ENCODE measurements around the gene SAMD11.
A peak's percentile ranks its signal among the peaks of the same experiment; 100 is the strongest.

Gene SAMD11

GRCh38 chr1:936348-937264, 12.9 kb downstream of the SAMD11 start:
- peaks cover 28 to 65% of the 10 kb centered on the region in 2 donors for H3K27me3 ChIP-seq (ENCODE audit: control insufficient read depth in 1 of 2, insufficient read depth in 2 of 2, low read length in 2 of 2)
- H3K4me3 ChIP-seq (ENCODE audit: low read length in 2 of 2), result no peak overlapping the region

DNA sequence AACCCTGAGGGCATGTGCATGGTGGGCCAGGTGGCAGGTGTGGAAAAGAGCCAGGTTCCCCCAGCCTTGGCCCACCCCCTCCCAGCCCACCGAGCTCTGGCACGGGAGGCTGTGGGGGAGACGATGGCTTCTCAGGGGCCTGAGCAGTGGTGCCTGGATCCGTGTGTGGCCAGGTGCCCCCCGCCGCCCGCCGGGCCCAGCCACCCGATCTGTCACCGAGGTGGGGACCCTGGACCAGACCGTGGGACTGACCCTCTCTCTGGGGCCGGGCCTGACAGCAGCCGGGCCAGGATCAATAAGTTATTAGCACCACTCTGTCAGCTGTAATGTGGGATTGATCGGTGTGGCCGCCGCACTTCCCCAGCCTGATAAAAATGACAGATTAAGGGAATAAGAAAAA, 13.8 kb downstream of the SAMD11 start:
- Histone ChIP-seq H3K9ac (ENCODE audit: low read length in 2 of 2) (no peak overlapping the region), H3K27ac (ENCODE audit: low read length) (no peak overlapping the region), H3K36me3 (ENCODE audit: control insufficient read depth in 2 of 2, insufficient read depth in 2 of 2, low read length in 2 of 2) (no peaks in the 10 kb centered on the region), H3K4me3 (ENCODE audit: low read length in 2 of 2) (no peak overlapping the region), H3K27me3 (ENCODE audit: control insufficient read depth in 1 of 2, insufficient read depth in 2 of 2, low read length in 2 of 2) (peaks cover 27 to 73% of the 10 kb centered on the region in 2 donors), H3K4me1 (ENCODE audit: control insufficient read depth, insufficient read depth, low read length) (peaks cover 43% of the 10 kb centered on the region), H3K9me3 (ENCODE audit: control insufficient read depth in 2 of 2, low read length in 2 of 2) (no peaks in the 10 kb centered on the region)

More at GRCh38 chr1:936348-937264, 12.9 kb downstream of the SAMD11 start:
- no peak overlapping the region for H3K27ac ChIP-seq (ENCODE audit: low read length)
- peaks cover 37% of the 10 kb centered on the region for H3K4me1 ChIP-seq (ENCODE audit: control insufficient read depth, insufficient read depth, low read length)
- no peaks in the 10 kb centered on the region for H3K36me3 ChIP-seq (ENCODE audit: control insufficient read depth in 2 of 2, insufficient read depth in 2 of 2, low read length in 2 of 2)
- H3K9ac ChIP-seq (ENCODE audit: low read length in 2 of 2), result no peak overlapping the region
- H3K9me3 ChIP-seq (ENCODE audit: control insufficient read depth in 2 of 2, low read length in 2 of 2), result no peaks in the 10 kb centered on the region

- Histone ChIP-seq H3K27ac (ENCODE audit: low read length) (no peak overlapping the region), H3K4me3 (ENCODE audit: low read length in 2 of 2) (no peak overlapping the region), H3K36me3 (ENCODE audit: control insufficient read depth in 2 of 2, insufficient read depth in 2 of 2, low read length in 2 of 2) (no peaks in the 10 kb centered on the region), H3K27me3 (ENCODE audit: control insufficient read depth in 1 of 2, insufficient read depth in 2 of 2, low read length in 2 of 2) (peaks cover 30 to 75% of the 10 kb centered on the region in 2 donors), H3K4me1 (ENCODE audit: control insufficient read depth, insufficient read depth, low read length) (peaks cover 50% of the 10 kb centered on the region), H3K9ac (ENCODE audit: low read length in 2 of 2) (no peak overlapping the region), H3K9me3 (ENCODE audit: control insufficient read depth in 2 of 2, low read length in 2 of 2) (no peaks in the 10 kb centered on the region)
Observed at GRCh38 chr1:938088-938683, 14.5 kb downstream of the SAMD11 start.

GRCh38 chr1:938711-939489, 15.2 kb downstream of the SAMD11 start:
- Histone ChIP-seq H3K9me3 (ENCODE audit: control insufficient read depth in 2 of 2, low read length in 2 of 2) (no peaks in the 10 kb centered on the region), H3K27ac (ENCODE audit: low read length) (no peak overlapping the region), H3K4me1 (ENCODE audit: control insufficient read depth, insufficient read depth, low read length) (peaks cover 56% of the 10 kb centered on the region), H3K27me3 (ENCODE audit: control insufficient read depth in 1 of 2, insufficient read depth in 2 of 2, low read length in 2 of 2) (peaks cover 30 to 73% of the 10 kb centered on the region in 2 donors), H3K4me3 (ENCODE audit: low read length in 2 of 2) (no peak overlapping the region), H3K36me3 (ENCODE audit: control insufficient read depth in 2 of 2, insufficient read depth in 2 of 2, low read length in 2 of 2) (no peaks in the 10 kb centered on the region), H3K9ac (ENCODE audit: low read length in 2 of 2) (no peak overlapping the region)

DNA sequence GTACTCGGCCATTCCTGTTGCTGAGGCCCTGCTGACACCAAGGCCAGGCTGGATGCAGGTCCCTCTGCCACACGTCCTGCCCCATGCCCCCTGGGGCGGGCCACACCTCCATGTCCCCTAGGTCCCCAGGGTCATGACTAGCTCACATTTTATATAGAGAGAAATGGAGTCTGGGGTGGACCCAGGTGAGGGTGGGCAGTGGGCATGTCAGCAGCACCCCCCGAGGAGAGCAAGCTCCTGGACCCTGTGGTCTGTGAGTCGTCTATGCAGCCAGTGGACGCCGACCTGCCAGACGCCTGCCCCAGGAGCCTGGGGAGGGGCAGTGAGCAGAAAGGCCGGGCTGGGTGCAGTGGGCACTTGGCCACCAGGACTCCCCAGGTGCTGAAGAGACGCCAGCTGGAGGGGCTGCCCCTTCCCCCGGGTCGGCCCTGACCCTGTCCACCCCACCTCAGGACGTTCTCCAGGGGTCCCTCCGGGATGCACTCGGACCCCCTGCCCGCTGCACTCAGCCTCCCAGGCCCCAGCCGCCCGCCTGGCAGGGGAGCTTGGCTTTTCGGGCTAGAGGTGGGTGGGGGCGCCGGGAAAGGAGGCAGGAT, 15.9 kb downstream of the SAMD11 start:
- Histone ChIP-seq H3K27ac (ENCODE audit: low read length) (no peak overlapping the region), H3K9me3 (ENCODE audit: control insufficient read depth in 2 of 2, low read length in 2 of 2) (no peaks in the 10 kb centered on the region), H3K27me3 (ENCODE audit: control insufficient read depth in 1 of 2, insufficient read depth in 2 of 2, low read length in 2 of 2) (peaks cover 30 to 73% of the 10 kb centered on the region in 2 donors), H3K9ac (ENCODE audit: low read length in 2 of 2) (no peak overlapping the region), H3K36me3 (ENCODE audit: control insufficient read depth in 2 of 2, insufficient read depth in 2 of 2, low read length in 2 of 2) (no peaks in the 10 kb centered on the region), H3K4me1 (ENCODE audit: control insufficient read depth, insufficient read depth, low read length) (peaks cover 56% of the 10 kb centered on the region), H3K4me3 (ENCODE audit: low read length in 2 of 2) (peak overlapping the region; percentile 25 to 65)

DNA sequence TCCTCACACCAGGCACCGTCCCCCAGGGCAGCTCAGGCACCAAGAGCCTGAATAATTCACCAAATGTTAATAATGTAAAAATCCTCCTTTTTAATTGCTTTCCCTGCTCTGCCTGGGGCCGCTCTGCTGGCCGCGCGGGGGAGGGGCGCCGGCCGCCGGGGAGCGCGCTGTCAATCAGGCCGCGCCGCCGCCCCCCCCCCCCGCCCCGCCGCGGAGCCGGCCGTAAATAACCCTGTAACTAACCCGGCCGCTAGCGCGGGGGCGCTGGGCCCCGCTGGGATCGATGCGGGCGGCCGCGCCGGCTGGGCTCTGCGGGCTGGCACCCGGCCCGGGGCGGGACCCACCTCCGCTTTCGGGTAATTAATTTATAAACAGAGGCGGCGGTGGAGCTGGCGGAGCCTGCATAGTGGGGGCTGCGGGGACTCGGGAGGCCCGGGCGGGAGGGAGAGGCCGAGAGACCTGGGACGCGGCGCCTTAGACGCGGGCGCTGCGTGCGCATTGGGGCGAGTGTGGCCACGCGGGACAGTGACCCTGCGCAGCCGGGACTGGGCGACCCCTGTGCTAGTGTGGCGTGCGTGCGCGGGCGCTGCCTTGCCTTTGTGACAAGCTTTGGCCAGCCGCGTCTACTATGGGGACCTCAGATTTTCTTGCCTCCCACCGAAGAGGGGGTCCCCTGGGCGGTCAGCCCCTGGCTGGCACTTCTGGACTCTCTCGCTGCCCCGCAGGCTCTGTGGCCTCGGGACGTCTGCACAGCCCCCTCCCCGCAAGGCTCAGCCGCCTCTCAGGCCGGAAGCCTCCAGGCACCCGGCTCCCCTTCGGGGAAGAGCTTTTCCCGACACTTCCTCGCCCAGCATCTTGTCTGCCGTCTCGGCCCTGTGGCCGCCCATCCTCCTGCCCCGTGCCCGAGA, 16.6 kb downstream of the SAMD11 start:
- H3K9ac ChIP-seq (ENCODE audit: low read length in 2 of 2), result no peak overlapping the region
- H3K27ac ChIP-seq (ENCODE audit: low read length), result peak overlapping the region; percentile 37
- peak overlapping the region; percentile 31 to 65 for H3K4me3 ChIP-seq (ENCODE audit: low read length in 2 of 2)
- H3K9me3 ChIP-seq (ENCODE audit: control insufficient read depth in 2 of 2, low read length in 2 of 2), result no peaks in the 10 kb centered on the region
- H3K27me3 ChIP-seq (ENCODE audit: control insufficient read depth in 1 of 2, insufficient read depth in 2 of 2, low read length in 2 of 2), result peaks cover 26 to 68% of the 10 kb centered on the region in 2 donors
- H3K4me1 ChIP-seq (ENCODE audit: control insufficient read depth, insufficient read depth, low read length), result peaks cover 53% of the 10 kb centered on the region
- no peaks in the 10 kb centered on the region for H3K36me3 ChIP-seq (ENCODE audit: control insufficient read depth in 2 of 2, insufficient read depth in 2 of 2, low read length in 2 of 2)

- Histone ChIP-seq H3K27ac (ENCODE audit: low read length) (peak overlapping the region; percentile 37), H3K27me3 (ENCODE audit: control insufficient read depth in 1 of 2, insufficient read depth in 2 of 2, low read length in 2 of 2) (peaks cover 23 to 62% of the 10 kb centered on the region in 2 donors), H3K36me3 (ENCODE audit: control insufficient read depth in 2 of 2, insufficient read depth in 2 of 2, low read length in 2 of 2) (peaks cover 0 to 2% of the 10 kb centered on the region in 2 donors), H3K4me1 (ENCODE audit: control insufficient read depth, insufficient read depth, low read length) (peaks cover 47% of the 10 kb centered on the region), H3K9me3 (ENCODE audit: control insufficient read depth in 2 of 2, low read length in 2 of 2) (no peaks in the 10 kb centered on the region), H3K4me3 (ENCODE audit: low read length in 2 of 2) (peak overlapping the region in 1 of 2 donors; percentile 65), H3K9ac (ENCODE audit: low read length in 2 of 2) (no peak overlapping the region)
Observed at GRCh38 chr1:941015-941587, 17.4 kb downstream of the SAMD11 start.

- Histone ChIP-seq H3K4me3 (ENCODE audit: low read length in 2 of 2) (peak overlapping the region in 1 of 2 donors; percentile 52), H3K4me1 (ENCODE audit: control insufficient read depth, insufficient read depth, low read length) (peaks cover 47% of the 10 kb centered on the region), H3K9ac (ENCODE audit: low read length in 2 of 2) (no peak overlapping the region), H3K27ac (ENCODE audit: low read length) (no peak overlapping the region), H3K36me3 (ENCODE audit: control insufficient read depth in 2 of 2, insufficient read depth in 2 of 2, low read length in 2 of 2) (peaks cover 0 to 5% of the 10 kb centered on the region in 2 donors), H3K27me3 (ENCODE audit: control insufficient read depth in 1 of 2, insufficient read depth in 2 of 2, low read length in 2 of 2) (peaks cover 23 to 56% of the 10 kb centered on the region in 2 donors), H3K9me3 (ENCODE audit: control insufficient read depth in 2 of 2, low read length in 2 of 2) (no peaks in the 10 kb centered on the region)
Observed at GRCh38 chr1:941588-942383, 18.1 kb downstream of the SAMD11 start.

DNA sequence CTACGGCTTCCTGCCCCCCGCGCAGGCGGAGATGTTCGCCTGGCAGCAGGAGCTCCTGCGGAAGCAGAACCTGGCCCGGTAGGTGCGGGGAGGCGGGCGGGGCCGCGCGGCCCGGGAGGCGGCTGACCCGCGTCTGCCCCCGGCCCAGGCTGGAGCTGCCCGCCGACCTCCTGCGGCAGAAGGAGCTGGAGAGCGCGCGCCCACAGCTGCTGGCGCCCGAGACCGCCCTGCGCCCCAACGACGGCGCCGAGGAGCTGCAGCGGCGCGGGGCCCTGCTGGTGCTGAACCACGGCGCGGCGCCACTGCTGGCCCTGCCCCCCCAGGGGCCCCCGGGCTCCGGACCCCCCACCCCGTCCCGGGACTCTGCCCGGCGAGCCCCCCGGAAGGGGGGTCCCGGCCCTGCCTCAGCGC, 18.7 kb downstream of the SAMD11 start:
- Histone ChIP-seq H3K9ac (ENCODE audit: low read length in 2 of 2) (no peak overlapping the region), H3K4me3 (ENCODE audit: low read length in 2 of 2) (peak overlapping the region in 1 of 2 donors; percentile 29), H3K9me3 (ENCODE audit: control insufficient read depth in 2 of 2, low read length in 2 of 2) (no peaks in the 10 kb centered on the region), H3K27me3 (ENCODE audit: control insufficient read depth in 1 of 2, insufficient read depth in 2 of 2, low read length in 2 of 2) (peaks cover 23 to 52% of the 10 kb centered on the region in 2 donors), H3K4me1 (ENCODE audit: control insufficient read depth, insufficient read depth, low read length) (peaks cover 47% of the 10 kb centered on the region), H3K27ac (ENCODE audit: low read length) (peak overlapping the region; percentile 11), H3K36me3 (ENCODE audit: control insufficient read depth in 2 of 2, insufficient read depth in 2 of 2, low read length in 2 of 2) (peaks cover 6 to 7% of the 10 kb centered on the region in 2 donors)

All from stomach smooth muscle (tissue), 2 donors.